MCF 10A (cell line): ENCODE measurements around the gene PRR5. TPM values are rescaled to one million over a fixed set of nuclear protein-coding genes. Genes with fewer than 3 reads are reported as not detected.

Experiments used
- BruUV-seq: library from RNA; stranded (reverse); fragments of 400-500 nt; replicated peaks from 2 replicates; lab custom pipeline; 2021; lab: Mats Ljungman, UMichigan
- CTCF ChIA-PET: fragments of 300-600 bp; sonication (Branson Sonifier 250); formaldehyde crosslinking; extraction: SDS; loops from one replicate; lab custom pipeline; 2021; ENCODE audit warnings: antibody characterized with exemption, inconsistent platforms; lab: Yijun Ruan, JAX
- POLR2A ChIA-PET: fragments of 300-600, 350-650 bp; sonication (Branson Sonifier 250); formaldehyde crosslinking; extraction: SDS; loops from one replicate; lab custom pipeline; 2020; ENCODE audit warnings: antibody characterized with exemption, inconsistent platforms; lab: Yijun Ruan, JAX
- DNase-seq: peaks from one replicate; pipeline ENCODE4 v3.0.0-alpha.2; 2018; ENCODE audit not compliant: unreplicated experiment
- H3K27ac Mint-ChIP-seq: one replicate; pipeline ENCODE4 v1.8.0; 2022; ENCODE audit warnings: mild to moderate bottlenecking, low read depth, mixed read lengths; ENCODE audit not compliant: unreplicated experiment
- H3K27me3 Mint-ChIP-seq: one replicate; pipeline ENCODE4 v1.8.0; 2022; ENCODE audit warnings: mixed read lengths; ENCODE audit not compliant: insufficient read depth, unreplicated experiment
- H3K36me3 Mint-ChIP-seq: one replicate; pipeline ENCODE4 v1.8.0; 2022; ENCODE audit warnings: mild to moderate bottlenecking, moderate library complexity, mixed read lengths; ENCODE audit not compliant: insufficient read depth, unreplicated experiment
- H3K4me1 Mint-ChIP-seq: one replicate; pipeline ENCODE4 v1.8.0; 2022; ENCODE audit warnings: mixed read lengths; ENCODE audit not compliant: insufficient read depth, unreplicated experiment
- H3K4me3 Mint-ChIP-seq: one replicate; pipeline ENCODE4 v1.8.0; 2022; ENCODE audit warnings: mild to moderate bottlenecking, moderate library complexity, mixed read lengths; ENCODE audit not compliant: unreplicated experiment
- H3K9me3 Mint-ChIP-seq: one replicate; pipeline ENCODE4 v1.8.0; 2022; ENCODE audit warnings: mixed read lengths; ENCODE audit not compliant: unreplicated experiment
- intact Hi-C: fragments of 100-400 bp; cut with micrococcal nuclease; formaldehyde crosslinking; loops from 2 replicates; pipeline ENCODE4 v1.14.1; 2022
- total RNA-seq: library from RNA; stranded (reverse); gene quantifications from 2 replicates; pipeline ENCODE4 v1.2.3, GENCODE V29; 2022
- TF ChIP-seq, protein P1 (sequence below): fragments of 200-600 bp; IDR thresholded peaks from one replicate; pipeline ENCODE4 v1.8.0; 2022; ENCODE audit warnings: antibody characterized with exemption, mild to moderate bottlenecking; ENCODE audit not compliant: unreplicated experiment

PRR5 gene
- total RNA-seq, 1 experiment from 2014 or later: 11.0 TPM

GRCh38 chr22:44753189-44754042 is 51.4 kb downstream of the PRR5 start:
- H3K27me3 Mint-ChIP-seq: no peaks in the 10 kb centered on the region
- no TSS peak for BruUV-seq
- no peaks in the 10 kb centered on the region for H3K9me3 Mint-ChIP-seq
- ChIA-PET CTCF (interaction anchor here (0.6 to 2.3 kb wide), 3 partner anchors 18 to 761 kb away, joined by 3 to 8 read pairs (median 3); no protein-coding TSS in a partner anchor), POLR2A (interaction anchor here (1.0 to 1.8 kb wide), 2 partner anchors 22 to 406 kb away, joined by 3 to 5 read pairs; no protein-coding TSS in a partner anchor)
- H3K4me1 Mint-ChIP-seq: peaks cover 22% of the 10 kb centered on the region
- H3K27ac Mint-ChIP-seq: peak overlapping the region; percentile 57
- peak overlapping the region; percentile 79 for H3K4me3 Mint-ChIP-seq
- TF ChIP-seq, protein P1, sequence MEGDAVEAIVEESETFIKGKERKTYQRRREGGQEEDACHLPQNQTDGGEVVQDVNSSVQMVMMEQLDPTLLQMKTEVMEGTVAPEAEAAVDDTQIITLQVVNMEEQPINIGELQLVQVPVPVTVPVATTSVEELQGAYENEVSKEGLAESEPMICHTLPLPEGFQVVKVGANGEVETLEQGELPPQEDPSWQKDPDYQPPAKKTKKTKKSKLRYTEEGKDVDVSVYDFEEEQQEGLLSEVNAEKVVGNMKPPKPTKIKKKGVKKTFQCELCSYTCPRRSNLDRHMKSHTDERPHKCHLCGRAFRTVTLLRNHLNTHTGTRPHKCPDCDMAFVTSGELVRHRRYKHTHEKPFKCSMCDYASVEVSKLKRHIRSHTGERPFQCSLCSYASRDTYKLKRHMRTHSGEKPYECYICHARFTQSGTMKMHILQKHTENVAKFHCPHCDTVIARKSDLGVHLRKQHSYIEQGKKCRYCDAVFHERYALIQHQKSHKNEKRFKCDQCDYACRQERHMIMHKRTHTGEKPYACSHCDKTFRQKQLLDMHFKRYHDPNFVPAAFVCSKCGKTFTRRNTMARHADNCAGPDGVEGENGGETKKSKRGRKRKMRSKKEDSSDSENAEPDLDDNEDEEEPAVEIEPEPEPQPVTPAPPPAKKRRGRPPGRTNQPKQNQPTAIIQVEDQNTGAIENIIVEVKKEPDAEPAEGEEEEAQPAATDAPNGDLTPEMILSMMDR: no peak
- no peaks in the 10 kb centered on the region for H3K36me3 Mint-ChIP-seq
- intact Hi-C loops: no loop called here
- peak; percentile 63 for DNase-seq

GRCh38 chr22:44754998-44755397 is 53.0 kb downstream of the PRR5 start:
- Mint-ChIP-seq H3K4me1 (peaks cover 29% of the 10 kb centered on the region), H3K27me3 (no peaks in the 10 kb centered on the region), H3K4me3 (no peak overlapping the region), H3K36me3 (no peaks in the 10 kb centered on the region), H3K27ac (no peak overlapping the region), H3K9me3 (no peaks in the 10 kb centered on the region)
- TF ChIP-seq, protein P1: no peak
- CTCF ChIA-PET: interaction anchor here (0.6 to 2.3 kb wide), 4 partner anchors 13 to 21 kb away, joined by 3 to 8 read pairs (median 4); no protein-coding TSS in a partner anchor
- POLR2A ChIA-PET: interaction anchor here (0.7 to 1.8 kb wide), 3 partner anchors 21 to 556 kb away, joined by 3 to 5 read pairs (median 3); no protein-coding TSS in a partner anchor
- no peak for DNase-seq
- no TSS peak for BruUV-seq
- intact Hi-C loops: no loop called here

DNA sequence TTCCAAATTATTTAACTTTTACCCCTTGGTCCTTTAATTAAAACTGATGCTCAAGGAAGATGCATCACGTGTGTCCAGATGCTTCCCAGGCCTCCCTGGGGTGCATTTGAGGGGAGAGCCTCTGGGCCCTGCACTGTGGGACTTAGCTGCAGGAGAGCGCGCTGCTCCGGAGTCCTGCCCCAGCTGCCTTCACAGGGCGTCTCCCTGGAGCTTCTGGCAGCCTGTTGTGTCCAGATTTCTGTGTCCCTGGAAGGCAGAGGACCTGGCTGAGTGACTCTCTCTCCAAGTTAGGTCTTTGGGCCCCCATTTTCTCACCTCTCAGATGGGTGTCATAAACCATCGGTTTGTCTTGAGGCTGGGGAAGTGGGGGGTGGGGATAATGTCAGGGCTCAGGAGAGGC is 53.4 kb downstream of the PRR5 start:
- TF ChIP-seq, protein P1: no peak
- H3K9me3 Mint-ChIP-seq: no peaks in the 10 kb centered on the region
- ChIA-PET CTCF (interaction anchor here (0.6 to 2.3 kb wide), 2 partner anchors 13 to 20 kb away, joined by 4 to 8 read pairs; no protein-coding TSS in a partner anchor), POLR2A (interaction anchor here (0.7 to 1.8 kb wide), 2 partner anchors 20 to 556 kb away, joined by 3 to 5 read pairs; no protein-coding TSS in a partner anchor)
- BruUV-seq: no TSS peak
- H3K27me3 Mint-ChIP-seq: no peaks in the 10 kb centered on the region
- no peak overlapping the region for H3K4me3 Mint-ChIP-seq
- no peak overlapping the region for H3K27ac Mint-ChIP-seq
- no peak for DNase-seq
- H3K36me3 Mint-ChIP-seq: no peaks in the 10 kb centered on the region
- peaks cover 29% of the 10 kb centered on the region for H3K4me1 Mint-ChIP-seq
- intact Hi-C loops: no loop called here

- Mint-ChIP-seq H3K4me1 (peaks cover 29% of the 10 kb centered on the region), H3K27me3 (no peaks in the 10 kb centered on the region), H3K4me3 (no peak overlapping the region), H3K9me3 (no peaks in the 10 kb centered on the region), H3K27ac (no peak overlapping the region), H3K36me3 (no peaks in the 10 kb centered on the region)
- ChIA-PET CTCF (interaction anchor here (0.9 to 2.3 kb wide), 2 partner anchors 17 to 21 kb away, joined by 4 to 8 read pairs; no protein-coding TSS in a partner anchor), POLR2A (no interaction called here)
- TF ChIP-seq, protein P1: no peak
- no peak for DNase-seq
- intact Hi-C loops: no loop called here
- BruUV-seq: no TSS peak
These were observed 54.0 kb downstream of the PRR5 start for GRCh38 chr22:44755956-44756361.
